B cell (primary cell): ENCODE data around the gene BMP5. TPM values are rescaled to one million over a fixed set of nuclear protein-coding genes. Genes with fewer than 3 reads are reported as not detected.

ENCODE experiments used
- ATAC-seq: fragments of 200-7000 bp; cut with Tn5 transposase; one replicate; pipeline ENCODE4 v1.10.0; 2021; ENCODE audit warnings: low read depth, mild to moderate bottlenecking, moderate number of reproducible peaks, moderate library complexity
- CTCF ChIA-PET: fragments of 350-600 bp; sonication (Branson Sonifier 250); formaldehyde crosslinking; loops from one replicate; lab custom pipeline; 2021; ENCODE audit warnings: antibody characterized with exemption, inconsistent platforms; lab: Charles Lee
- POLR2A ChIA-PET: fragments of 350-600 bp; sonication (Branson Sonifier 250); formaldehyde crosslinking; loops from one replicate; lab custom pipeline; 2021; ENCODE audit warnings: antibody characterized with exemption; lab: Charles Lee
- DNase-seq: peaks from one replicate; pipeline ENCODE4 v3.0.0; 2013
- H2AFZ ChIP-seq: 2 replicates; pipeline ENCODE4 v1.6.1; 2012; ENCODE audit warnings: mild to moderate bottlenecking, low read depth, low read length; ENCODE audit not compliant: insufficient read depth, poor library complexity, severe bottlenecking
- H3K27ac ChIP-seq, 2 donors: 1 replicate in 1 of 2; 2 replicates in 1 of 2; pipeline ENCODE4 v1.5.1; 2012 to 2013; ENCODE audit warnings: low read length in 2 of 2, mild to moderate bottlenecking in 2 of 2, moderate library complexity in 1 of 2
- H3K27me3 ChIP-seq, 4 experiments: fragments of 200-600 bp in 1 of 4; sonication (generic) in 1 of 4; replicated peaks in 1 of 4; 1 replicate in 2 of 4; 2 replicates in 2 of 4; pipeline versions ENCODE4 v1.6.1 to v1.7.0; 2013 to 2016; ENCODE audit warnings: low read length in 3 of 4, mild to moderate bottlenecking in 2 of 4, mixed read lengths in 1 of 4, moderate library complexity in 1 of 4; ENCODE audit not compliant: insufficient read depth in 4 of 4, control insufficient read depth in 3 of 4; ENCODE audit errors: control extremely low read depth in 1 of 4
- H3K36me3 ChIP-seq, 2 experiments: replicated peaks in 1 of 2; 1 replicate in 1 of 2; 2 replicates in 1 of 2; pipeline versions ENCODE4 v1.6.1 to v1.7.1; 2013; ENCODE audit warnings: low read length in 1 of 2; ENCODE audit not compliant: insufficient read depth in 2 of 2, control insufficient read depth in 1 of 2; ENCODE audit errors: control extremely low read depth in 1 of 2, extremely low read depth in 1 of 2
- H3K4me1 ChIP-seq, 2 donors: fragments of 200-600 bp in 1 of 2; sonication (generic) in 1 of 2; 1 replicate in 1 of 2; 2 replicates in 1 of 2; pipeline versions ENCODE4 v1.5.1 to v1.6.1; 2013 to 2017; ENCODE audit warnings: low read length in 2 of 2; ENCODE audit not compliant: control insufficient read depth in 2 of 2, insufficient read depth in 2 of 2
- H3K4me2 ChIP-seq: replicated peaks from 2 replicates; pipeline ENCODE3; 2012; ENCODE audit warnings: mild to moderate bottlenecking, low read depth, low read length; ENCODE audit not compliant: poor library complexity, severe bottlenecking
- H3K4me3 ChIP-seq, 5 experiments: fragments of 200-600 bp in 1 of 5; sonication (generic) in 1 of 5; 1 replicate in 3 of 5; 2 replicates in 2 of 5; pipeline versions ENCODE4 v1.5.1 to v1.7.0; 2011 to 2016; ENCODE audit warnings: low read length in 4 of 5, mild to moderate bottlenecking in 4 of 5, low read depth in 2 of 5, control low read depth in 1 of 5, moderate library complexity in 1 of 5; ENCODE audit not compliant: insufficient read depth in 1 of 5; ENCODE audit errors: control extremely low read depth in 1 of 5, extremely low read depth in 1 of 5
- H3K79me2 ChIP-seq: fragments of 200-600 bp; sonication (generic); one replicate; pipeline ENCODE4 v1.6.0; 2016; ENCODE audit warnings: low read length; ENCODE audit not compliant: control insufficient read depth, insufficient read depth
- H3K9ac ChIP-seq: fragments of 200-600 bp; sonication (generic); 2 replicates; pipeline ENCODE4 v1.6.1; 2017; ENCODE audit warnings: mild to moderate bottlenecking, low read length, moderate library complexity
- H3K9me3 ChIP-seq, 3 donors: one replicate each; pipeline versions ENCODE4 v1.6.1 to v1.7.1; 2013; ENCODE audit warnings: low read length in 2 of 3; ENCODE audit not compliant: control insufficient read depth in 2 of 3, insufficient read depth in 1 of 3; ENCODE audit errors: control extremely low read depth in 1 of 3
- H4K20me1 ChIP-seq: 2 replicates; pipeline ENCODE4 v1.6.0; 2012; ENCODE audit warnings: mild to moderate bottlenecking, low read length; ENCODE audit not compliant: insufficient read depth, control insufficient read depth, poor library complexity, severe bottlenecking
- H3K27ac Mint-ChIP-seq: one replicate; pipeline ENCODE4 v1.8.0; 2021; ENCODE audit warnings: mixed read lengths
- H3K27me3 Mint-ChIP-seq: one replicate; pipeline ENCODE4 v1.8.0; 2021; ENCODE audit warnings: mixed read lengths
- H3K4me1 Mint-ChIP-seq: one replicate; pipeline ENCODE4 v1.8.0; 2021; ENCODE audit warnings: mixed read lengths
- H3K4me3 Mint-ChIP-seq: one replicate; pipeline ENCODE4 v1.8.0; 2021; ENCODE audit warnings: mixed read lengths
- H3K9me3 Mint-ChIP-seq: one replicate; pipeline ENCODE4 v1.8.0; 2022; ENCODE audit warnings: mixed read lengths; ENCODE audit not compliant: insufficient read depth
- EZH2 ChIP-seq: IDR thresholded peaks from 2 replicates; pipeline ENCODE4 v1.6.1; 2012; ENCODE audit warnings: borderline replicate concordance, low read depth, mild to moderate bottlenecking, moderate library complexity, low read length; ENCODE audit not compliant: insufficient read depth, poor library complexity, severe bottlenecking
- whole genome bisulfite sequencing: methylation state at CpG from one replicate; pipeline ENCODE4 v1.1.5; 2013; ENCODE audit warnings: missing lambda C conversion rate; ENCODE audit not compliant: insufficient coverage; 5-methylcytosine and 5-hydroxymethylcytosine counted together
- intact Hi-C: fragments of 100-400 bp; cut with micrococcal nuclease; formaldehyde crosslinking; loops from one replicate; pipeline ENCODE4 v1.10.0; 2022
- polyA plus RNA-seq: library from polyadenylated mRNA; depleted of rRNA; stranded (reverse); fragments of >200 nt; gene quantifications from 2 replicates; pipeline ENCODE4 v1.2.3, GENCODE V29; 2012
- total RNA-seq, 2 donors: library from RNA; stranded (reverse); fragments of 120-200 nt in 1 of 2; gene quantifications; 1 replicate in 1 of 2; 2 replicates in 1 of 2; pipeline versions ENCODE4 v1.2.3 to v1.2.4, GENCODE V29; 2013 to 2022
- TF ChIP-seq, protein P1 (sequence below): fragments of 200-600 bp; IDR thresholded peaks from one replicate; pipeline ENCODE4 v1.8.0; 2022; ENCODE audit warnings: antibody characterized with exemption, mild to moderate bottlenecking

BMP5 gene
- total and polyA plus RNA-seq, 2 donors (not counting 1 experiment from before 2014, with no cell fraction given), result not detected

GRCh38 chr6:55836945-55837344, 38.4 kb downstream of the BMP5 start:
- Histone ChIP-seq H3K4me2 (no peak overlapping the region), H3K4me3 (no peak overlapping the region), H3K79me2 (no peaks in the 10 kb centered on the region), H3K36me3 (no peaks in the 10 kb centered on the region), H3K27me3 (no peaks in the 10 kb centered on the region), H4K20me1 (no peaks in the 10 kb centered on the region), H3K9me3 (no peaks in the 10 kb centered on the region), H2AFZ (no peak overlapping the region), H3K9ac (no peak overlapping the region), H3K4me1 (no peaks in the 10 kb centered on the region), H3K27ac (no peak overlapping the region)
- Mint-ChIP-seq H3K27me3 (no peaks in the 10 kb centered on the region), H3K4me1 (no peaks in the 10 kb centered on the region), H3K27ac (no peak overlapping the region), H3K4me3 (no peak overlapping the region), H3K9me3 (peaks cover 4% of the 10 kb centered on the region)
- no peak for ATAC-seq
- intact Hi-C loops, result no loop called here
- TF ChIP-seq, protein P1, sequence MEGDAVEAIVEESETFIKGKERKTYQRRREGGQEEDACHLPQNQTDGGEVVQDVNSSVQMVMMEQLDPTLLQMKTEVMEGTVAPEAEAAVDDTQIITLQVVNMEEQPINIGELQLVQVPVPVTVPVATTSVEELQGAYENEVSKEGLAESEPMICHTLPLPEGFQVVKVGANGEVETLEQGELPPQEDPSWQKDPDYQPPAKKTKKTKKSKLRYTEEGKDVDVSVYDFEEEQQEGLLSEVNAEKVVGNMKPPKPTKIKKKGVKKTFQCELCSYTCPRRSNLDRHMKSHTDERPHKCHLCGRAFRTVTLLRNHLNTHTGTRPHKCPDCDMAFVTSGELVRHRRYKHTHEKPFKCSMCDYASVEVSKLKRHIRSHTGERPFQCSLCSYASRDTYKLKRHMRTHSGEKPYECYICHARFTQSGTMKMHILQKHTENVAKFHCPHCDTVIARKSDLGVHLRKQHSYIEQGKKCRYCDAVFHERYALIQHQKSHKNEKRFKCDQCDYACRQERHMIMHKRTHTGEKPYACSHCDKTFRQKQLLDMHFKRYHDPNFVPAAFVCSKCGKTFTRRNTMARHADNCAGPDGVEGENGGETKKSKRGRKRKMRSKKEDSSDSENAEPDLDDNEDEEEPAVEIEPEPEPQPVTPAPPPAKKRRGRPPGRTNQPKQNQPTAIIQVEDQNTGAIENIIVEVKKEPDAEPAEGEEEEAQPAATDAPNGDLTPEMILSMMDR, result no peak
- no peak for TF ChIP-seq EZH2
- no CpG with 5 or more reads among the region's 4 CpGs for WGBS
- DNase-seq, result no peak
- ChIA-PET CTCF (no interaction called here), POLR2A (no interaction called here)

- no peak overlapping the region for H3K27ac ChIP-seq
- ChIA-PET POLR2A (no interaction called here), CTCF (no interaction called here)
- ATAC-seq (no peak), DNase-seq (no peak)
- H3K4me2 ChIP-seq, result no peak overlapping the region
- H3K4me3 ChIP-seq, result no peak overlapping the region
- H3K9ac ChIP-seq, result no peak overlapping the region
- Mint-ChIP-seq H3K4me1 (no peaks in the 10 kb centered on the region), H3K4me3 (no peak overlapping the region), H3K9me3 (peaks cover 4% of the 10 kb centered on the region), H3K27ac (no peak overlapping the region), H3K27me3 (no peaks in the 10 kb centered on the region)
- intact Hi-C loops, result no loop called here
- H3K4me1 ChIP-seq, result no peaks in the 10 kb centered on the region
- 100% methylated on average over 1 of the region's 3 CpGs for WGBS
- H3K9me3 ChIP-seq, result no peaks in the 10 kb centered on the region
- H3K36me3 ChIP-seq, result no peaks in the 10 kb centered on the region
- TF ChIP-seq EZH2, result no peak
- TF ChIP-seq, protein P1, result no peak
- no peaks in the 10 kb centered on the region for H3K27me3 ChIP-seq
- no peak overlapping the region for H2AFZ ChIP-seq
- H3K79me2 ChIP-seq, result no peaks in the 10 kb centered on the region
- no peaks in the 10 kb centered on the region for H4K20me1 ChIP-seq
Observed at GRCh38 chr6:55836481-55836880, 38.9 kb downstream of the BMP5 start.
